ENCODE data around the gene DNAH3. TPM values are rescaled to one million over a fixed set of nuclear protein-coding genes. Genes with fewer than 3 reads are reported as not detected.

Gene DNAH3
- total and polyA plus RNA-seq, 2 experiments from 2014 or later, result 0.70 to 1.3 TPM

GRCh38 chr16:20894388-20894787 lies 256.3 kb downstream of the DNAH3 start (continued):
- no peak for TF ChIP-seq ZNF462 (CRISPR knock-in tag; IDR thresholded peaks at IDR 0.05)
- TF ChIP-seq ETS1 (IDR thresholded peaks at IDR 0.05), result no peak
- TF ChIP-seq ZNF114 (CRISPR knock-in tag; IDR thresholded peaks at IDR 0.05), result no peak
- no peak for TF ChIP-seq CTCF (conservative IDR thresholded peaks at IDR 0.05; ENCODE audit: low read depth in 2 of 2)
- no peak for TF ChIP-seq POLR2AphosphoS5 (IDR thresholded peaks at IDR 0.05; ENCODE audit: low read depth)
- TF ChIP-seq EZH2 (IDR thresholded peaks at IDR 0.05; ENCODE audit: low read depth, unreplicated experiment), result no peak
- TF ChIP-seq REST (IDR thresholded peaks at IDR 0.05; ENCODE audit: unreplicated experiment), result no peak
- TF ChIP-seq EZH2phosphoT487 (IDR thresholded peaks at IDR 0.05; ENCODE audit: unreplicated experiment), result no peak

Data from GM23338 (cell line).